HUDEP-2 (cell line): Measurements from ENCODE around the gene INO80D.
"Not testable (repeated sequence)": the region's sequence is repeated elsewhere in the genome, so short reads cannot be mapped to it uniquely, and the experiment has no call there.

Source experiments
- DNase-seq, 76 experiments: peaks; one replicate each; lab custom pipeline; 2025; ENCODE audit not compliant: unreplicated experiment in 76 of 76; lab: John Stamatoyannopoulos, UW

The INO80D gene

GRCh38 chr2:206031162-206031784, 54.7 kb downstream of the INO80D start:
- DNase-seq, result no peak

GRCh38 chr2:206028101-206028500, 57.9 kb downstream of the INO80D start:
- no peak for DNase-seq

DNA sequence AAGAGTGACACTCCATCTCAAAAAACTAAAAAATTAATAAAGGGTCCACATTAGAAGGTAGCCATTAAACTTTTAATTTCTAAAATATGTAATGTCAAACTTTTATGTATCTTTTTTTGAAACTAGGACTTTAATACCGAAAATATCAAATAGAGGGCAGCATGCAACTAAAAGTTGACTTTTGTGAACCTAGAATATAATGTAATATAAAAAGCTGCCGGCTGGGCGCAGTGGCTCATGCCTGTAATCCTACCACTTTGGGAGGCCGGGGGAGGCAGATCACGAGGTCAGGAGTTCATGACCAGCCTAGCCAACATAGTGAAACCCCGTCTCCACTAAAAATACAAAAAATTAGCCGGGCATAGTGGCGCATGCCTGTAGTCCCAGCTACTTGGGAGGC, 62.8 kb downstream of the INO80D start:
- peak in 2 of 76 experiments; percentile 4 to 10 for DNase-seq

DNA sequence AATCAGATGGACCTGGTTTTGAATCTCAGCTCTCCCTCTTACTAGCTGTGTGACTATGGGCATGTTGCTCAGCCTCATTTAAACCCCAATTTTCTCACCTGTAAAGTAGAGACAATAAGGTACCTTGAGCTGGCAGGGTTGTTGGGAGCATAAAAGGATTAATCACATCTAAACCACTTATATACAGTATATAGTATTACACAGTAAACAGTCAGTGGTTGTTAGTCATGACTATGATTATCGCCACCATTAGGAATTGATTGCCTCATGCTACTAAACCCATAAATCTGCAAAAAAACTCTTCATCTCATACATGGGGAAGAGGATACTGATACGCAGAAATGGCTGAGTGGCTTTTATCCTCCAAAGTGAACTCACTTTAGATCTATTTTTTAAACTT, 65.8 kb downstream of the INO80D start:
- DNase-seq, result no peak

- DNase-seq, result peak in 1 of 76 experiments; percentile 1
Observed at GRCh38 chr2:206015746-206016145, 70.2 kb downstream of the INO80D start.

GRCh38 chr2:206011795-206012194, 74.2 kb downstream of the INO80D start:
- DNase-seq, result no peak

DNA sequence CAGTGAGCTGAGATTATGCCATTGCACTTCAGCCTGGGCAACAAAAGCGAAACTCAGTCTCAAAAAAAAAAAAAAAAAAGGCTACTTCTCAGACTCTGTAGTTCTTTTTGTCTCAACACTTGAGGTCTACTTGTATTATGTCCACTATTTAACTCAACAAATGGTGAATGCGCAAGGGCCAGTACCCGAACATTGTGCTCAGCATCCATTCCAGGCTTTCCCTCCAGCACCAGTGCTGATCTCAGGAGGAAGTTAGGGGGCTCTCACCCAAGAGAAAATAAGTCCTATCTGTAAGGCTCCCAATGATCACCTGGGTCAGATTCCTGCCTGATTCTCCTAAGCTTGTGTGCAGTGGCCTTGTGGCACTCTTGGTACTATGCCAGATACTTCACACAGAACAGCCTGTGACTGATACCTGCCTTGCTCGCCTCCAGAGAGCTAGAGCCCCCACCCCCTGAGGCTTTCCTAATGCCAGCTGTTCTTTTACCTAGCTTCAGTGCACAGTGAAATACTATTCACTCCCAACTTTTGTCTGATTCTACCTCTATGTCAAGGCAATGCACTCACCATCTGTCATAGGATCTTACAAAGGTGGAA, 74.9 kb downstream of the INO80D start:
- no peak for DNase-seq

DNA sequence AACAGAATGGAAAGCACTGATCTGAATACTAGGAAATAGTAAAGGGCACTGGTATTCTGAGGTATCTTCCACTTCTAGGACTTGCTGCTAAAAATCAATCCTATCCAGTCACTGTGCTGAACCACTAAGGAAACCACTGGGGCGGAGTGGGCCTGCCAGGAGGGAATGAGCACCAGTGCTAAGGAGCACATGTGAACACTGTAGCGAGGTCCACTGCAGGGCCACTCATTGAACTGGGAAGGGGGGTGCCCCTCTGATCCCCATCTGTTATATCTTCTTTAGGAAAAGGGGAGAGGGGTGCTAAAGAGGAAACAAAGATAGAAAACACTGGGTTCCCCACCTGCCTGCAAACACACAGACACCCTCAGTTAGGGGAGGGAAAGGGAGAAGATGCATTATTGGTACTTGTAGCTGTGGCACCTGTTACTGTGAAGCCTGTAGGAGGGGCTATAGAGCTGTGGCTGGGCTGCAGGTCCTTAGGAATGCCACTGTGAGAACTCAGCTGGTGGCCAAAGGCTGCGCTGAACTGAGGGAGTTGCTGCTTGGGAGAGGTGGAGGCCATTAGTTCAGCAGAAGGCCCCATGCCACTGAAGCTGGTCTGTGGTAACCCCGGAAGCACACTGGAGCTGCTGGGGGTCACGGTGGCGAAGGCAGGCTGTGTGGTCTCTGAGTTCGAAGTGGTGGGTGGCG, 81.8 kb downstream of the INO80D start:
- peak in 49 of 76 experiments; percentile 3 to 50 (median 21) for DNase-seq

DNA sequence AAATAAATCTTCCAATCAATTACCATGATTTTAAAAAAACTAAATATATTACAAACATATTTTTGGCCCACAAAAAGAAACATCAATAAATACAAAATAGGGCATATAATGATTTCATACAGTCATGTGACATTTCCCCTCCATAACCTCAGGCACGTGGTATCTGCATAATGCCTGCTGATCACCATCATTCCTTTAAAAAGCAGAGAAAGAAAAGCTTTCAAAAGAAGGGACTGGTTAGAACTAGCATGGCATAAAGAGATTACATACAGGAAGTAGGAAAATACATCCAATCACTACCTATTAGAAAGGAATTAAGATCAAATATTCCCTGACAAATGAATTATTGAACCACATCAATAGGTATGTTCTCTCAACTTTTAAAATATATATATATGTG, 83.5 kb downstream of the INO80D start:
- no peak for DNase-seq

DNA sequence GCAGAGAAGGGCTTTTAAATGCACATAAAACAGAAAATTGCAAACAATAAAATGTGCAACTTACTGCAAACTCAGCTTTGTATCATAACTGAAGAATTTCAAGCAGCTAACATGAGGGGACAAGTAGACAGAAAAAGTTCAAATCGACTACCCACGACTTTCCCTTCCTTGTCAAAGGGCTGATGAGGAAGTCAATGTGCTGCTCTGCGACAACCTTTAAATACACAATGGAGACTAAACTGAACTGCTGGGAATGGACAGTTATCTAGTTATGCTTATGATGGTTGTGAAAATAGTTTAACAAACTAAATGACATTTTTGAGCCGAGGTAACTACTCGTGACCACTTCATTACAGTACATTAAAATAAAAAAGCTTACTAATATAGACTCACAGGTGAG, 84.1 kb downstream of the INO80D start:
- DNase-seq, result no peak

- no peak for DNase-seq
Observed at GRCh38 chr2:206000776-206001175, 85.2 kb downstream of the INO80D start.

GRCh38 chr2:205998583-205998982, 87.4 kb downstream of the INO80D start:
- no peak for DNase-seq

DNA sequence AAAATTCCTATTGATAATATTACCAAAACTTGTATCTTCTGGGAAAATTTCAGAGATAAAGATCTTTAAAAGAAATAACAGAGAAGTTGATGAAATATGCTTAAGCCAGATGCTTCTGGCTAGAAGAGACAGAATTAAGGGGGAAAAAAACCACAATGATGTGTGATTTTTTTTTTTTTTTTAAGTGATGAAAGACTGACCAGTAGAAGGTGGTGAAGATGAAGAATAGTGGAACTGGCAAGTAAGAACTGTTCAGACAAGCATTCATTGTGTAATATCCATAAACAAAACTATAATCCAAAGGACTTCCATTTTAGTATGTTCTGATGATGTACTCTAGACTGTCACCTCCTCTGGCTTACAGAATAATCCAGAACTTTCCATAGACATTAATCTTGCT, 89.8 kb downstream of the INO80D start:
- DNase-seq, result no peak

DNA sequence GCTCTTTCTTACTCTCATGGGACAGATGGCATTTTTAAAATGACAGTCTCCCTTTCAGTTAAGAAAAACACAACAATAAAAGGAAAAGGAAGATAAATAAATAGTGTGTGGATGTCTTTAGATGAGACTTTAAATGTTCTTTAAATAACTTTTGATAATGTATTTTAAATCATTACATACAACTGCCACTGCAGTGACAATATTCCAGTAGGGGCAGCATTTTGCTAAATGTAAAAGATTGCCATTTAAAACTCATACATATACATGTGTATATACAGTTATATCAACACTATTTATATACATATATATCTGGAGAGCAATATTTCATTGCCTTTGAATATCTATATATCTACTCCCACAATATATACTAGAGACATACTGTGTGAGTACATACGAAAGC, 90.7 kb downstream of the INO80D start:
- DNase-seq, result no peak

- no peak for DNase-seq
Observed at GRCh38 chr2:205994344-205994743, 91.6 kb downstream of the INO80D start.

GRCh38 chr2:205990104-205990503, 95.9 kb downstream of the INO80D start:
- DNase-seq, result no peak

DNA sequence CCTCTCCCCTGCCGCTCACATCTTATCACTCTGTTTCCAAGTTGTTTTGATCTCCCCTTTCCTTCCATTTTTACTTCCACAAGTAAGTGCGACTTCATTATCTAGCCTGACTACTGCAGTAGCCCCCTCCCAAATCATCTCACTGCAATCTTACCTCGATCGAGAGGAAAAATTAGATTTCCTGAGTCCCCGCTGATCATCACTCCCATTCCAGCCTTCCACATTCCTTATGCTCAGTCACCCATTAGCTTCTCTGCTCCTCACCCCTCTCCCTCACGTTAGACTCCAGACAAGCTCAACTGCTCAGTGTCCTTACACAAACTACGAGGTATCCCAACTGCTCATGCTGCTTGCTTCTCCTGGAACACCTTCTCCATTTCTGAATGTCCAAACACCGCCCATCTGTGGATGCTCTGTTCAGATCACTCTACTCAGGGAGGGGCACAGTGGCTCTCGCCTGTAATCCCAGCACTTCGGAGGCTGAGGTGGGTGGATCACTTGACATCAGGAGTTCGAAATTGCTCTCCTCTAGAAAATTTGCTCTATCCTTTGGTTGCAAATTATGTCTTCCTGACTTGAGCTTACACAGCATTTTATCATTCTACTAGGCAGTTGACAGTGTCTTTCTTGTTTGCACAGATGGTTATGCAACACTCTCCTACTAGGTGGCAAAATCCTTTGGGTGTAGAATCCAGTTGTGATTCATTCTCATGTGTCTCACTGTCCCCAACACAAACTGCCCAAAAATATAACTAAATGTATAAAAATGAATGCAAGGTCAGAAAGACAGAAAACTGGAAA, 96.5 kb downstream of the INO80D start:
- DNase-seq, result no peak

DNA sequence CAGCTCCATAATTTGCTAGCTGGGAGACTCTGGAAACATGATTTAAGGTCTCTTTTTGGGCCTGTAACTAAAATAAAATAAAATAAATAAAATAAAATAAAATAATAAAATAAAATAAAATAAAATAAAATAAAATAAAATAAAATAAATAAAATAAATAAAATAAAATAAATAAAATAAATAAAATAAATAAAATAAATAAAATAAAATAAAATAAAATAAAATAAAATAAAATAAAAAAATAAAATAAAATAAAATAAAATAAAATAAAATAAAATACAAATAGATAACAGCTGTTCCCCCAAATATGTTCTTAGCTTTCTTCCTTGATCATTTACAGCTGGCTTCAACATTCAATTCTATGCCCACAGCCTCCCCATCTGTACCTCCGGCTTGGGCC, 97.3 kb downstream of the INO80D start:
- not testable (repeated sequence) for DNase-seq

GRCh38 chr2:205988274-205988673, 97.7 kb downstream of the INO80D start:
- DNase-seq, result no peak

GRCh38 chr2:205986334-205986733, 99.6 kb downstream of the INO80D start:
- DNase-seq, result not testable (repeated sequence)

- DNase-seq, result no peak
Observed at GRCh38 chr2:205984381-205984780, 101.6 kb downstream of the INO80D start.
